GM19468 (cell line): ENCODE data around the gene MRRF.

Experiments used
- ATAC-seq: cut with Tn5 transposase; IDR thresholded peaks from one replicate; pipeline ENCODE4 v1.9.1; 2021; ENCODE audit warnings: mild to moderate bottlenecking, moderate library complexity, moderate number of reproducible peaks; ENCODE audit not compliant: unreplicated experiment; ENCODE audit errors: extremely low read depth

The MRRF gene

DNA sequence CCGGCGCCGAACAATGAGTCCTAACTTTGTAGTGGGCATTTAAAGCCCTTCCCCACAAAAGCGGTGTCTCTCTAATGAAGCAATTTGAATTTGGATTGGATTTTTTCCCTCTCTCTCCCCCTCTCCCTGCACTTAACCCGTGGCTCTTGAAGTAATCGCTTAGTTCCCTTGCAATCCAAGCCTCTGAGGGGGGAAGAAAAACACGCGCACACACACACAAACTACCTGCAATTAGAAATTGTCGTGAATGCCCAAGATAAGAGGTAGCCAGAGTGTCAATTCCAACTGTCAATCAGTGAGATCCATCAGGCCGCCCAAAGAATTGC lies 37.1 kb upstream of the MRRF start:
- ATAC-seq: no peak

DNA sequence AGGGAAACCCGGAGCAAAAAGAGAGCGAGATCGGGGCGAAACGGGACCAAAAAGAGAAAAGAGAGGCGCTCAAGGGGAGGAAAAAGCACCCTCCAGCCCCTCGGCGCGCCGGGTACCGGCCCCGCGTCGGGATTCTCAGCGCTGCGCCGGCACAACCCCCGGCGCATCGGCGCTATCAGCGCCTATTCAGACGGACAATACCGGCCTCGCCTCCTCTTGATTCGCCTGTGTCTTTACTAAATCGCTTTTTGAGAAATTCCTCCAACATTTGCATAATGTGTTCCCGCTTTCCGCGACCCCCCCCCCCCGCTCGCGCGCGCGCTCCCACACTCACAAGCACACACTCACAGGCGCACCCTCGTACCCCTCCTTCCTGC lies 36.5 kb upstream of the MRRF start:
- ATAC-seq: no peak

DNA sequence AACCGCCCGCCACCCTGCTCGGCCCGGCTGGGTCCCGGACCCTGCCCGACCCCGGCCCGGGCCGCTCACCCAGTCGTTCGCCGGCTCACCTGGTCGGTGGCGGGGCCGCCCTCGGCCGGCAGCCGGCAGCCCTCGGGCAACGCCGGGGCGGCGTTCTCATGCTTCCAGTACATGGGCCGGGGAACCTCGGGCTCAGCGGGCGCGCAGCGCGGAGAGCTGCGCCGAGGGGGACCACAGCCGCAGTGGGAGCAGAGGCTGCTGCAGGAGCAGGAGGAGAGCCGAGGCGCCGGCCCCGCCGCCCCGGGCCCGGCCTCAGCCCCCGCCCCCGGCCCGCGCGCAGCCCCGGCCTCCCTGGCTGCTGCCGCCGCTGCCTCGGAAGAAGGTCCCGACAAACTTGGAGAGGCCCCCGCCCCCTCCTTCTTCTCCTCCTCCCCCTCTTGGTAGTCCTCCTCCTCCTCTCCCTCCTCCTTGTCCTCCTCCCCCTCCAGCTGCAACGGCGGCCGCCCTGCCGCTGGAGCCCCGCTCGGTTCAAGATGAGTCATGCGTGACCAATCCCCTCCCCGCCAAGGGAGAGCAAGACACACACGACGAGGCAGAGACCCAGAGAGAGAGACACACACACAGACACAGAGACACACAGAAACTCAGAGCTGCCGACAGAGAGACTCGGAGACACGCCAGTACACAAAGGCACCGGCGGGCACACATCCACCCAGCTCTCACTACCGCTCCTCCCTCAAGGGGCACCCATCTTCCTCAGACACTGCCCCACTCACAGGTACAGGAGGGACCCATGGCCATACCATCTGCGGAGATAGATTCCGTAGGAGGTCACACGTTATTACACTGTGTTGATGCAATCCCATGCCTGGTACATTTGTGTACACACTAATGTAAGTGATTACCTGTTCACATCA lies 35.9 kb upstream of the MRRF start, which contains the start of gene LHX6:
TSS of gene LHX6 (minus strand) at position 390 of the 917 bp plus-strand sequence. CDS start at position 173, 217 bp downstream.
- ATAC-seq: no peak

- no peak for ATAC-seq
Measured at GRCh38 chr9:122229485-122229837, 35.2 kb upstream of the MRRF start.

DNA sequence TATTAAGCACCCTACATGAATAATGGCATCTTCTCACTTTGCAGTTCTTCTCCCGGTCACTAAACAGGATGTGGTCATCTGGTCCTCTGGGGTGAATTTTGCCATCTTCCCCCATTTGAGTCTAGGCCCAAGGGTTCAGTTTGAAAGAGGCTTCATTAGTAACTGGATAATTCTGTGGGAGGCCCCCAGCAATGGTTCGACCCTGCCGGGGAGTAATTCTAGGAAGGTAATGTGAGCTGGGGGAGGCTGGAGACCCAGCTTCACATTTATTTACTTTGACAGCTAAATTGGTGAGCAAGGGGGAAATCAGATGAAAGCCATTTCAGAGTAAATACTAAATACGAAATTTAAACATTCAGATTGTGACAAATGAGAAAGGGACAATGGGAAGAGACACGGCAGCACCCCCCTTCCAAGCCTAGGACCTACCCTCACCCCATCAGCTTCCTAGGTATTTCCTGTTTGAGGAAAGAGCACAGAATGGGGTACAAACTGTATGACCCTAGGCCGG lies 31.8 kb upstream of the MRRF start:
- no peak for ATAC-seq

GRCh38 chr9:122234022-122234748 lies 30.5 kb upstream of the MRRF start:
- no peak for ATAC-seq

DNA sequence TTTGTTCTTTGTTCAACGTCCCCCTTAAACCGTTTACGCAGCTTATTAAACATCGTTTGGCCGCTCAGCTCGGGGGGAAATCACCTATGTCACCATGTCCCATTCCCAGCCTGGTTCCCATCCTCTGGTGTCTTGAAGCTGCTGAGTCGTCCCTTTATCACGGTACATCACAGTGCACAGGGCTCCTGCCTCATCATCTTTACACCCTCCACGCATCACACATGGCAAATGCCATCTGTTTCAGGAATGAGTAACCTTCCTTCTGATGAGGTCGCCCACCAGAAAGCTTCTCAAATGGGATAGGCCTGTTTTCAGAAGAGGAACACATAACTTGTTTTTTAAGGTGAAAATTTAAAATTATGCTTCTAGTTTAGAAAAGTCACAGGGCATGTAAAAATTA lies 28.0 kb upstream of the MRRF start:
- ATAC-seq: no peak

DNA sequence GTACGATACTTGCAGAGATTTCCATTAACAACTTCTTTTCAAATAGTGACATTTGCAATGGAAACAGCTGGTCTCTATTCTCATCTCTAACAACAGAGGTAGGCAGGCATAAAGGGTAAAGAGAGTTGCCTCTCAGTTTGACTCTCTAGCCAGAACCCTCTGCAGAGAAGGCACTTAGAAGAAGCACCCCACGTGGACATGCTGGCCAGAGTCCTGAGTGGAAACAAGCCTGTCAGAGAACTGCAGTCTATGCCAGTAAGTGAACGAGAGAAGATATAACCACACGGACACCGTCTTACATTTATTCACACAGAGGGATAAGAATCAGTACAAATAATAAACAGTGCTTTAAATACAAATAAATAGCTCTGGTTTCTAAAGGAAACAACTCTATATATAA lies 25.0 kb upstream of the MRRF start:
- no peak for ATAC-seq

DNA sequence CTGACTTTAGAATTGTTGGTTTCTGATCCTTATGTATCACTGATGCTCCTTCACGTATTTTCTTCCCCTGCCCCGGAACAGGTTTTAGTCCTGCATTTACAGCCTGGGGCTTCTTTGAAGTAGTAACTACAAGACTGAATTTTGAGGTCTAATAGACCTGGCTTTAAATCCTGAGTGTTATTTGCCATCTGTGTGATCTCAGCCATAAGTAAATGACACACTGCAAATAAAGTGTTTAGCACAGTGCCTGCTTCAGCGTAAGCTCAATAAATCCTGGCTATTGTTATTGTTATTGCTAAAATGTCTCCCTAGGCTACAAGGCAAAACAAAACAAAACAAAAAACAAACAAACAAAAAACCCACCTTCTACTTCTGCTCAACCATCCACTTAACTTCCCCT lies 20.3 kb upstream of the MRRF start:
- ATAC-seq: no peak

- ATAC-seq: no peak
Measured at GRCh38 chr9:122246666-122247065, 18.0 kb upstream of the MRRF start.

DNA sequence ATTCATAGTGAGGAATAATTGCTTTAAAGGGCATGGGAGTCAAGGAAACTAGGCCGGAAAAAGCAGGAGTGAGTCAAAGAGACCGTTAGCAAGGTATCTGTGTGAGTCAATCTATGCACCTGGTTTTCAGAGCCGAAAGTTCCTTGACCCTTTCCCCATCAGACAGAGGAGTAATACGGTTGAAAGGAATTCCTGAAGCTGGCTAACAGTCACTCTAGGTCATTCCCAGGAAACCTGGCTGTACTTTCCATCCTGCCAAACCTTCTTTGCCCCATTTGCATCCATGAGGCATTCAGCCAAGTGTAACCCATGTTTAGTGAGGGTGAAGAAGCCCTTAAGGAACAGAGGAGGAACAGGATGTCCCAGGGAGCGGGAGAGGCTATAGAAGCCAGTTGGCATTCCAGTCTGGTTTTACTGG lies 16.2 kb upstream of the MRRF start:
- no peak for ATAC-seq

DNA sequence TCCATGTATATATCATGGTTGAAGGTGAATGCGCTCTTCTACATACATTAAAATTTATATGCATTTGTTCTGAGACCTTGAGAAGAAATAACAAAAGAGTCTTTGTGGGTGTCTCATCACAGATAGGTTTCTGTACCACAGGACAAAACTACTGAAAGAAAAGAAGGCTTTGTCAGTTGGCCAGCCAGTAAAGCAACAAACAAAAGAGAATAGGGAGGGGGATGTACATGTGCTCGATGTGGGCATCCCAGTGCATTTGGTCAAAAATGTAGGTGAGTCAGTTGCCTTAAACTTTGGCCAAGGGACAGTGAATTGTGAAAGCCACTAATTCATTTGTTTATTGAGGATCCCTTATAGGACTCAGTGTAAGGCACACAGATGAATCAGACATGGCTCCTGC lies 13.3 kb upstream of the MRRF start:
- ATAC-seq: no peak

GRCh38 chr9:122252796-122253195 lies 11.9 kb upstream of the MRRF start:
- no peak for ATAC-seq

GRCh38 chr9:122254761-122255160 lies 9.9 kb upstream of the MRRF start:
- ATAC-seq: no peak

DNA sequence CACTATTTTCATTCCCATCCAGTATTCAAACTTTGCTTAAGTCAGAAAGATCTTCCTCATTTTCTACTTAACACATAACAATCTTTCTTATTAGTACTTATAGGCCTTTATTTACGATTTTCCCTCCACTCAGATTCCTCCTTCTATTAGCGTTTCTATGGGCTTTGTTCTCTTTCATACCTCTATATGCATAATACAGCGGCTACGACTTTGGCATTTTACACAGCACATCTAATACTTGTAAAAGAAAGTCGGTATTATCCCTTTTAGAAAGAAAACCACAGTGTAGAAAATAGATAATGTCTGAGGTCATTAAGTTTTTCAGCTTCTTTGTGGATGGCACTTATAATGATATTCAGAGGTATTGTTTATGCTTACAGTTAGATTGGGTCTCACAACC lies 8.5 kb upstream of the MRRF start:
- no peak for ATAC-seq

DNA sequence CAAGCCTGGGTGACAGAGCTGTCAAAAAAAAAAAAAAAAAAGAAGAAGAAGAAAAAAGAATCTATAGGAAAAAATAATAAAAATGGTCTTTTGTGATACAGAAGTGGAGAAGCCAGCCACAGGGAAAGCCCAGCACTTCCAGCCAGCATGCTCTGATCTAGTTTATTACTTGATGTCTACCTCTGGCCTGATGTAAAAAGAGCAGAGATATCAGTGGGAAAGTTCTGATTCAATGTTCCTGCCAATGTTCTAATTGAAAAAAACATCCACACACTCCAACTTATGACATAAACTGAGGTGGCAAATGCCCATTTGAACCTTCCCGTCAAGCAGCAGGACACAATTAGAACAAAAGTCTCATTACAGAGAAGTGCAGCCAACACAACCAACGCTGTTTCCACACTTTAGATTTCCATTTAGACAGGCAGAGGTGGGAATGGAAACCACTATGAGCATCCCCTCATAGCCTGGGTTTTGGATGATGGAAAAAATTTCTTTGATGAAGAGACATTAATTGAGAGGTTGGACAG lies 5.7 kb upstream of the MRRF start:
- ATAC-seq: no peak

GRCh38 chr9:122261469-122261881 lies 3.2 kb upstream of the MRRF start:
- no peak for ATAC-seq

- no peak for ATAC-seq
Measured at GRCh38 chr9:122262073-122262472, 2.6 kb upstream of the MRRF start.

DNA sequence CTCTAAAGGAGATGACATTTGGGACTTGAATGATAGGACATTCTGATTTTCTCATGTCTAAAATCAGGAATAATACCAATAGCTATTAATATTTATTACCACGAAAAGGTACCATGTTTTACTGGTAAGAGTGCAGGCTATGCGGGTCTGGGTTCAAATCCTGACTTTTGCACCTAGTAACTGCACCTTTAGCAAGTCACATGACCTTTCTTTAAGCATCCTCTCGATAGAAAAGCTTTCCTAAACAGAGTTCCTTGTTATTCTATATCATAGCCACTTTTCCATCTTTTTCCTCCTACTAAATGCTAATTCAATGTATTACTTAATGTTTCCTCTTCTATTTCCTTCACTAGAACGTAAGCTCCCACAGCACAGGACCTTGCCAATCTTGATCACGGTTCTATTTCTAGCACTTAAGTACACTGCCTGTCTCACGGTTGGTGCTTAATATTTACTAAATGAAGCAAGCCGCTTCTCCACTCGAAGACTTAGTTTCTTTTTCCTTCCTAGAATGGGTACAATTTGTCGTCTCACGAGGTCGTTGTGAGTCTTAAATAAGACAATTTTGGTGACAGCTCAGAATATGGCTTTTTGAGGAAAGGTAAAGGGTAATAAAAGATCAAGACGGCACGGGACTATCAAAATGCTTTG lies 858 bp upstream of the MRRF start:
- no peak for ATAC-seq

DNA sequence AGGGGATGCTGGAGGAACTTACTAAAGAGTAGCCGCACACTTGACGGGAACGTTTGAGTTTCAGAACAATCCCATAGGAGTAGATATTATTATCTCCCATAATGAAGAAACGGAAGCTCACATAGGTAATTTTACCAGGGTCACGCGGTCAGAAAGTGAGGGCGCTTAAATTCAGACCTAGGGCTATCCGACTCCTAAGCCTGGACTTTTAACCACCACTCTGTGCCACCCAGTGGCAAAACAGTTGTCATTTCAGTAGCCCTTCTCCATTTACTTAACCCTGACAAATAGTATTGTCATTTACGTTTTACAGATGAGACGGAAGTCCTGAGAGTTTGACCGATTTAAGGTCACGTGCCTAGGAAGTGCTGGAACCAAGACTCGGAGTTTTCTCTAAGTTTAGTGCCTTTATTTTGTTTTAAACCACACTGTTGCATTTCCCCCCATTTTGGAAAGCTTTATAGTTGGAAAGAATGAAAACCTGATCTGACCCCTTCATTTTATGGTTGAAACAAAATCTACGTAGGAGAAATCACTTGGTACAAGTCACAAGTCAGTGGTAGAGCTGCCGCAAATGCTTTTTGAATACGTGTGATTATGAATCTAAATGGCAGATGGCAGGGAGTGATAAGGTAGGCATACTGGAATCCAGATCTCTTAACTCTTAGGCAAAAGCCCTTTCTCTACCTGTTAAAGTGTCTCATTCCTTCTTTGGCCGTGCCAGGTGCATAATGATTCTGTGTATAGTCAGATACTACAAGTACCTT lies 650 bp downstream of the MRRF start:
- ATAC-seq: no peak
